ENCODE measurements around the gene AKAP6.

The AKAP6 gene

GRCh38 chr14:32595497-32595896 is 266.4 kb downstream of the AKAP6 start:
- DNase-seq (ENCODE audit: low read depth): no peak
- no peak overlapping the region for H3K4me3 ChIP-seq (ENCODE audit: low read depth, low read length)
- TF ChIP-seq CTCF (IDR thresholded peaks at IDR 0.05; ENCODE audit: low read depth, low read length, missing control alignments): no peak

- no peak overlapping the region for H3K4me3 ChIP-seq (ENCODE audit: low read depth, low read length)
- TF ChIP-seq CTCF (IDR thresholded peaks at IDR 0.05; ENCODE audit: low read depth, low read length, missing control alignments): no peak
- no peak for DNase-seq (ENCODE audit: low read depth)
These were observed 267.3 kb downstream of the AKAP6 start for GRCh38 chr14:32596390-32596789.

GRCh38 chr14:32597771-32598170 is 268.7 kb downstream of the AKAP6 start:
- DNase-seq (ENCODE audit: low read depth): no peak
- no peak for TF ChIP-seq CTCF (IDR thresholded peaks at IDR 0.05; ENCODE audit: low read depth, low read length, missing control alignments)
- no peak overlapping the region for H3K4me3 ChIP-seq (ENCODE audit: low read depth, low read length)

GRCh38 chr14:32601069-32601468 is 272.0 kb downstream of the AKAP6 start:
- no peak overlapping the region for H3K4me3 ChIP-seq (ENCODE audit: low read depth, low read length)
- DNase-seq (ENCODE audit: low read depth): no peak
- no peak for TF ChIP-seq CTCF (IDR thresholded peaks at IDR 0.05; ENCODE audit: low read depth, low read length, missing control alignments)

- no peak overlapping the region for H3K4me3 ChIP-seq (ENCODE audit: low read depth, low read length)
- DNase-seq (ENCODE audit: low read depth): no peak
- no peak for TF ChIP-seq CTCF (IDR thresholded peaks at IDR 0.05; ENCODE audit: low read depth, low read length, missing control alignments)
These were observed 272.8 kb downstream of the AKAP6 start for GRCh38 chr14:32601906-32602305.

GRCh38 chr14:32602699-32603098 is 273.6 kb downstream of the AKAP6 start:
- no peak for DNase-seq (ENCODE audit: low read depth)
- H3K4me3 ChIP-seq (ENCODE audit: low read depth, low read length): no peak overlapping the region
- TF ChIP-seq CTCF (IDR thresholded peaks at IDR 0.05; ENCODE audit: low read depth, low read length, missing control alignments): no peak

GRCh38 chr14:32603992-32604565 is 275.0 kb downstream of the AKAP6 start:
- no peak overlapping the region for H3K4me3 ChIP-seq (ENCODE audit: low read depth, low read length)
- TF ChIP-seq CTCF (IDR thresholded peaks at IDR 0.05; ENCODE audit: low read depth, low read length, missing control alignments): no peak
- peak; percentile 58 for DNase-seq (ENCODE audit: low read depth)

Measured in GM12864 (cell line).